GM13977 (cell line): ENCODE results near the gene SRPK1.

Experiments
- DNase-seq: peaks from one replicate; pipeline ENCODE4 v3.0.0; 2012; ENCODE audit warnings: low spot score
- CTCF ChIP-seq: IDR thresholded peaks from 2 replicates; pipeline ENCODE4 v1.5.1; 2012; ENCODE audit warnings: mild to moderate bottlenecking, control low read depth; ENCODE audit not compliant: insufficient read depth; ENCODE audit errors: extremely low read depth, missing control alignments
- in situ Hi-C: fragments of 300-500 bp; cut with MboI; formaldehyde crosslinking; loops from one replicate; pipeline ENCODE4 v1.12.0; 2022; ENCODE audit warnings: low sequenced_read_pairs, low pct_unique_long_range_greater_than_20kb, mixed read lengths, inconsistent platforms; ENCODE audit not compliant: unreplicated experiment

The SRPK1 gene

GRCh38 chr6:35787266-35788218 is 133.4 kb downstream of the SRPK1 start:
- in situ Hi-C loops, result no loop called here
- DNase-seq, result no peak
- no peak for TF ChIP-seq CTCF

GRCh38 chr6:35786810-35787209 is 134.1 kb downstream of the SRPK1 start:
- no peak for DNase-seq
- no peak for TF ChIP-seq CTCF
- in situ Hi-C loops, result no loop called here

GRCh38 chr6:35786272-35786671 is 134.6 kb downstream of the SRPK1 start:
- DNase-seq, result no peak
- no peak for TF ChIP-seq CTCF
- in situ Hi-C loops, result no loop called here

- no peak for DNase-seq
- in situ Hi-C loops, result no loop called here
- no peak for TF ChIP-seq CTCF
Observed at GRCh38 chr6:35784200-35784599, 136.7 kb downstream of the SRPK1 start.
